ENCODE results near the gene ODAD4.

ODAD4 gene

GRCh38 chr17:41959336-41960095, 29.1 kb downstream of the ODAD4 start:
- DNase-seq (ENCODE audit: low spot score) = peak; percentile 45
- TF ChIP-seq, protein P1, sequence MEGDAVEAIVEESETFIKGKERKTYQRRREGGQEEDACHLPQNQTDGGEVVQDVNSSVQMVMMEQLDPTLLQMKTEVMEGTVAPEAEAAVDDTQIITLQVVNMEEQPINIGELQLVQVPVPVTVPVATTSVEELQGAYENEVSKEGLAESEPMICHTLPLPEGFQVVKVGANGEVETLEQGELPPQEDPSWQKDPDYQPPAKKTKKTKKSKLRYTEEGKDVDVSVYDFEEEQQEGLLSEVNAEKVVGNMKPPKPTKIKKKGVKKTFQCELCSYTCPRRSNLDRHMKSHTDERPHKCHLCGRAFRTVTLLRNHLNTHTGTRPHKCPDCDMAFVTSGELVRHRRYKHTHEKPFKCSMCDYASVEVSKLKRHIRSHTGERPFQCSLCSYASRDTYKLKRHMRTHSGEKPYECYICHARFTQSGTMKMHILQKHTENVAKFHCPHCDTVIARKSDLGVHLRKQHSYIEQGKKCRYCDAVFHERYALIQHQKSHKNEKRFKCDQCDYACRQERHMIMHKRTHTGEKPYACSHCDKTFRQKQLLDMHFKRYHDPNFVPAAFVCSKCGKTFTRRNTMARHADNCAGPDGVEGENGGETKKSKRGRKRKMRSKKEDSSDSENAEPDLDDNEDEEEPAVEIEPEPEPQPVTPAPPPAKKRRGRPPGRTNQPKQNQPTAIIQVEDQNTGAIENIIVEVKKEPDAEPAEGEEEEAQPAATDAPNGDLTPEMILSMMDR (IDR thresholded peaks at IDR 0.05; ENCODE audit: extremely low read depth, missing control alignments) = no peak

DNA sequence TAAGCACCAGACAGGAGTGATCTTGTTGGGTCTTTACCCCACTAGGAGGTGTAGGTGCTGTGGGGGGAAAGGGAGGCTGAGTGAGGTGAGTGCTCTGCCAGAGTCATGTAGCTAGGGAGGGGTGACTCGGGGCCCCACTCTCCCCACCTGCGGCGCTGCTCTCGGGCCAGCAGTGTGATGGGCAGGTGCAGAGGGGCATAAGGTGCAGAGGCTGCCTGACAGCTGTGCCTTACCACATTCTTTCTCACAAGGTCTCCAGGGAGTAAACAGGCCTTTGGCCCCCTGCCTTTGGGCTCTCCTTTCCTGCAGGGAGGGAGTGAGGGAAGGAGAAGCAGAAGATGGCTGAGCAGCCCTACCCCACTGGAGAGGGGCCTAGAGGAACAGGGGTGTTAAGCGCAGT, 31.7 kb downstream of the ODAD4 start:
- TF ChIP-seq, protein P1 (IDR thresholded peaks at IDR 0.05; ENCODE audit: extremely low read depth, missing control alignments) = no peak
- DNase-seq (ENCODE audit: low spot score) = no peak

DNA sequence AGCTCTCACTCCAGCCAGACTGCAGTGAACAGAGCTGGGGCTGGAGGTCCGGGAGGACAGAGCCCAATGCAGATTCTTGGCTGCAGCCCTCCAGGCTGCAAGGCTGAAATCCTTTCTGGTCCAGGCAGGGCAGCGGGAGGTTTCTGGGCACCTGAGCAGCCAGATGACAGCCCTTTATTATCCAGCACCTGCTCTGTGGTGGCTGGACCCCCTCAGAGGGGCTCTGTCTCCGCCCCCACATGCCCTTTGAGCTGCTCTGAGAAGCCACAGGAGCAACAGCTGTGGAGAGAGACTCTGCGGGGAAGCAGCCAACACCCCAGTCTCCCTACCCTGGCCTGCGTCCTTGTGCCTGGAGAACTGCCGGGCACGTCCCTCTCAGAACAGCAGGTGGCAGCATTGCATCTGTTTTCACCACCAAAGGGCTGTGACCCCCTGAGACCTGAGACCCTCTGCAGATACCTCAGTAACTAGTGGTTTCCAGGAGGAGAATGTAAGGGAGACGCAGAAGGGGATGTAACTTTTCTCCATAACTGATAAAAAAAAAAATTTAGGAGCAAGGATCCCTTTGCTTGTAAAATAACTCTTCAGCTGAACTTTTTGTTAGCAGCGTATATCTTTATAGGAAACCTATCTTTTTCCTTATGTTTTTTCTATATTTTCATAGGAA, 32.5 kb downstream of the ODAD4 start:
- TF ChIP-seq, protein P1 (IDR thresholded peaks at IDR 0.05; ENCODE audit: extremely low read depth, missing control alignments) = peak; percentile 87
- peak; percentile 83 for DNase-seq (ENCODE audit: low spot score)

GRCh38 chr17:41965694-41966462, 35.5 kb downstream of the ODAD4 start:
- peak; percentile 79 for DNase-seq (ENCODE audit: low spot score)
- TF ChIP-seq, protein P1 (IDR thresholded peaks at IDR 0.05; ENCODE audit: extremely low read depth, missing control alignments) = no peak

- peak; percentile 98 for DNase-seq (ENCODE audit: low spot score)
- TF ChIP-seq, protein P1 (IDR thresholded peaks at IDR 0.05; ENCODE audit: extremely low read depth, missing control alignments) = no peak
These were observed 36.2 kb downstream of the ODAD4 start, which contains the start of gene CNP for GRCh38 chr17:41966463-41967140. Gene CNP (plus strand): TSS chr17:41966795. CDS start chr17:41966885, 90 bp downstream.

DNA sequence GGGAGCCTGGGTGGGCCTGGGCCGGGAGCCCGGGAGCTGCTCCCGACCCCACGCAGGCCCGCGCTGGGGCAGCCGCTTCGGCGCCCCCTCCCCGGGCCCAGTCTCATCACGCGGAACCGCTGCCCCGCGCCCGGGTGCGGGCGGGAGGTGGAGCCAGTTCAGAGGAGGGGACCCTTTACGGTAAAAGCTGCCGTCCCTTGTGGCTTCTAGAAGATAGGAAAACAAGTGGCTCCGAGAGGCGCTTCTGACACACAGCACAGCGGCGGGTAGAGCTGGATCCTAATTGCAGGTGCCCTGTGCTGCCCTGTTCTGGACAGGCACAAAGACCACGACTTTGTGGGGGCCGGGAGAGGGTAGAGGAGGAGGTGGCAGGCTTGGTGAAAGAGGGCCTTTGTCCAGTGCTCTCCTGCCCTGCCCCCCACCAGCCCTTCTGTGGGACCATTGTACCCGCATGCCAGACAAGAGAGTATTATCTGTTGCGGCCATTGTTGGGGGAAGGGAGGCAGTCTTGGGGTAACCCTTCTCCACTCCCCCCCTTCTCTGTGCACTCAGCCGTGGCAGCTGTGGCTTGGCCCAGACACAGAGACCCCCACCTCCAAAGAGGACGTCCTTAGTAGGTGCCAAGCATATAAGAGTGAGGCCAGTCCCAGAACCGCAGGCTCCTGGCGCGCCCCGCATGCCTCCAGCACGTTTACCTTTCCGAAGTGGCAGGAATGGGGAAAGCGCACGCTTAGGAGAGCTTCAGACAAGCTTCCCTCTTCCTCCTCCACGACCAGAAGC, 36.9 kb downstream of the ODAD4 start:
- TF ChIP-seq, protein P1 (IDR thresholded peaks at IDR 0.05; ENCODE audit: extremely low read depth, missing control alignments) = no peak
- no peak for DNase-seq (ENCODE audit: low spot score)

Measured in GM20000 (cell line).